Neural progenitor cell (in vitro differentiated cells): ENCODE data around the gene DOCK3. TPM values are rescaled to one million over a fixed set of nuclear protein-coding genes. Genes with fewer than 3 reads are reported as not detected.

Source experiments
- DNase-seq: peaks from one replicate; pipeline ENCODE4 v3.0.0-alpha.2; 2016; ENCODE audit warnings: low spot score
- H2AFZ ChIP-seq: fragments of 200-600 bp; sonication (generic); replicated peaks from 2 replicates; pipeline ENCODE4 v1.6.1; 2016; ENCODE audit warnings: antibody characterized with exemption
- H3F3A ChIP-seq: fragments of 200-600 bp; sonication (generic); 2 replicates; pipeline ENCODE4 v1.6.1; 2016; ENCODE audit warnings: antibody characterized with exemption, low read depth
- H3K27ac ChIP-seq: fragments of 200-600 bp; sonication (generic); 2 replicates; pipeline ENCODE4 v1.5.1; 2016; ENCODE audit warnings: mild to moderate bottlenecking
- H3K27me3 ChIP-seq: fragments of 200-600 bp; sonication (generic); 2 replicates; pipeline ENCODE4 v1.6.1; 2016; ENCODE audit warnings: mild to moderate bottlenecking, moderate library complexity
- H3K36me3 ChIP-seq: fragments of 200-600 bp; sonication (generic); 2 replicates; pipeline ENCODE4 v1.5.1; 2016
- H3K4me1 ChIP-seq: fragments of 200-600 bp; sonication (generic); 2 replicates; pipeline ENCODE4 v1.6.1; 2016; ENCODE audit warnings: mixed run types
- H3K4me2 ChIP-seq: fragments of 200-600 bp; sonication (generic); 2 replicates; pipeline ENCODE4 v1.6.1; 2016
- H3K4me3 ChIP-seq: fragments of 200-600 bp; sonication (generic); 2 replicates; pipeline ENCODE4 v1.5.1; 2016
- H3K79me2 ChIP-seq: fragments of 200-600 bp; sonication (generic); 2 replicates; pipeline ENCODE4 v1.6.1; 2016; ENCODE audit warnings: low read depth
- H3K9ac ChIP-seq: fragments of 200-600 bp; sonication (generic); 2 replicates; pipeline ENCODE4 v1.6.1; 2016
- H3K9me3 ChIP-seq: fragments of 200-600 bp; sonication (generic); 2 replicates; pipeline ENCODE4 v1.5.1; 2016; ENCODE audit warnings: low read depth
- H4K20me1 ChIP-seq: fragments of 200-600 bp; sonication (generic); 2 replicates; pipeline ENCODE4 v1.6.1; 2016; ENCODE audit warnings: low read depth
- H3K27ac Mint-ChIP-seq: 3 replicates; pipeline ENCODE4 v1.8.0; 2021; ENCODE audit warnings: mixed read lengths
- H3K27me3 Mint-ChIP-seq: 2 replicates; pipeline ENCODE4 v1.8.0; 2022; ENCODE audit warnings: low read depth, mild to moderate bottlenecking, inconsistent platforms, moderate library complexity, mixed read lengths; ENCODE audit not compliant: insufficient read depth
- H3K36me3 Mint-ChIP-seq: 3 replicates; pipeline ENCODE4 v1.8.0; 2021; ENCODE audit warnings: mixed read lengths
- H3K4me1 Mint-ChIP-seq: 3 replicates; pipeline ENCODE4 v1.8.0; 2021; ENCODE audit warnings: mixed read lengths
- H3K4me3 Mint-ChIP-seq: 3 replicates; pipeline ENCODE4 v1.8.0; 2021; ENCODE audit warnings: mild to moderate bottlenecking, moderate library complexity, mixed read lengths
- H3K9me3 Mint-ChIP-seq: 3 replicates; pipeline ENCODE4 v1.8.0; 2020; ENCODE audit warnings: mixed read lengths
- CTCF ChIP-seq: fragments of 200-600 bp; sonication (generic); IDR thresholded peaks from 2 replicates; pipeline ENCODE4 v1.5.1; 2017; ENCODE audit warnings: antibody characterized with exemption, mild to moderate bottlenecking
- EZH2 ChIP-seq: fragments of 200-600 bp; sonication (generic); IDR thresholded peaks from 2 replicates; pipeline ENCODE4 v1.6.1; 2017; ENCODE audit warnings: antibody characterized with exemption, mild to moderate bottlenecking, moderate library complexity
- EZH2phosphoT487 ChIP-seq: fragments of 200-600 bp; sonication (generic); IDR thresholded peaks from 2 replicates; pipeline ENCODE4 v1.6.1; 2017; ENCODE audit warnings: antibody characterized with exemption
- total RNA-seq: library from RNA; depleted of rRNA; stranded (reverse); fragments of >200 nt; gene quantifications from 2 replicates; pipeline ENCODE4 v1.2.3, GENCODE V29; 2015; ENCODE audit warnings: low replicate concordance

DOCK3 gene
- total RNA-seq, 1 donor from 2014 or later: 10.7 TPM

- Histone ChIP-seq H3K4me2 (no peak overlapping the region), H3K36me3 (no peaks in the 10 kb centered on the region), H4K20me1 (no peaks in the 10 kb centered on the region), H3K4me1 (peaks cover 10% of the 10 kb centered on the region), H3K27me3 (no peaks in the 10 kb centered on the region), H3F3A (no peaks in the 10 kb centered on the region), H3K9ac (no peak overlapping the region), H2AFZ (no peak overlapping the region), H3K9me3 (no peaks in the 10 kb centered on the region), H3K27ac (no peak overlapping the region), H3K4me3 (no peak overlapping the region), H3K79me2 (no peaks in the 10 kb centered on the region)
- peak overlapping the region; percentile 10 for H3K27ac Mint-ChIP-seq
- no peak for DNase-seq
- peaks cover 3% of the 10 kb centered on the region for H3K36me3 Mint-ChIP-seq
- H3K9me3 Mint-ChIP-seq: no peaks in the 10 kb centered on the region
- peaks cover 8% of the 10 kb centered on the region for H3K27me3 Mint-ChIP-seq
- peaks cover 15% of the 10 kb centered on the region for H3K4me1 Mint-ChIP-seq
- no peak overlapping the region for H3K4me3 Mint-ChIP-seq
- no peak for TF ChIP-seq CTCF
- no peak for TF ChIP-seq EZH2phosphoT487
- no peak for TF ChIP-seq EZH2
Observed at GRCh38 chr3:51333021-51333420, 658.3 kb downstream of the DOCK3 start.

- H3K4me2 ChIP-seq: no peak overlapping the region
- H3K4me1 ChIP-seq: peaks cover 13% of the 10 kb centered on the region
- no peaks in the 10 kb centered on the region for H3K79me2 ChIP-seq
- H3F3A ChIP-seq: no peaks in the 10 kb centered on the region
- H3K9me3 Mint-ChIP-seq: no peaks in the 10 kb centered on the region
- H3K9me3 ChIP-seq: no peaks in the 10 kb centered on the region
- no peak overlapping the region for H3K27ac Mint-ChIP-seq
- no peaks in the 10 kb centered on the region for H3K36me3 ChIP-seq
- no peak for TF ChIP-seq EZH2phosphoT487
- TF ChIP-seq CTCF: no peak
- TF ChIP-seq EZH2: no peak
- H3K27me3 ChIP-seq: no peaks in the 10 kb centered on the region
- no peak overlapping the region for H3K4me3 Mint-ChIP-seq
- H3K4me1 Mint-ChIP-seq: peaks cover 31% of the 10 kb centered on the region
- H3K9ac ChIP-seq: no peak overlapping the region
- no peaks in the 10 kb centered on the region for H4K20me1 ChIP-seq
- no peak for DNase-seq
- no peak overlapping the region for H3K4me3 ChIP-seq
- H3K27me3 Mint-ChIP-seq: no peaks in the 10 kb centered on the region
- H3K36me3 Mint-ChIP-seq: peaks cover 13% of the 10 kb centered on the region
- H3K27ac ChIP-seq: no peak overlapping the region
- H2AFZ ChIP-seq: no peak overlapping the region
Observed at GRCh38 chr3:51336261-51336660, 661.5 kb downstream of the DOCK3 start.

- H2AFZ ChIP-seq: no peak overlapping the region
- H3K27me3 ChIP-seq: no peaks in the 10 kb centered on the region
- no peaks in the 10 kb centered on the region for H3K79me2 ChIP-seq
- Mint-ChIP-seq H3K4me3 (no peak overlapping the region), H3K27me3 (no peaks in the 10 kb centered on the region), H3K36me3 (peaks cover 13% of the 10 kb centered on the region), H3K9me3 (no peaks in the 10 kb centered on the region), H3K4me1 (peaks cover 31% of the 10 kb centered on the region), H3K27ac (no peak overlapping the region)
- no peaks in the 10 kb centered on the region for H3F3A ChIP-seq
- no peak for DNase-seq
- H3K4me2 ChIP-seq: no peak overlapping the region
- no peaks in the 10 kb centered on the region for H3K36me3 ChIP-seq
- H3K27ac ChIP-seq: no peak overlapping the region
- H4K20me1 ChIP-seq: no peaks in the 10 kb centered on the region
- no peak overlapping the region for H3K4me3 ChIP-seq
- TF ChIP-seq CTCF: no peak
- no peak for TF ChIP-seq EZH2phosphoT487
- no peak for TF ChIP-seq EZH2
- no peak overlapping the region for H3K9ac ChIP-seq
- H3K9me3 ChIP-seq: no peaks in the 10 kb centered on the region
- peaks cover 18% of the 10 kb centered on the region for H3K4me1 ChIP-seq
Observed at GRCh38 chr3:51337666-51338065, 662.9 kb downstream of the DOCK3 start.
